Loucy (cell line): ENCODE measurements around the gene TBC1D3L.
"Not testable (repeated sequence)": the region's sequence is repeated elsewhere in the genome, so short reads cannot be mapped to it uniquely, and the experiment has no call there.

Experiments
- H2AFZ ChIP-seq: fragments of 200-600 bp; sonication (generic); 2 replicates; pipeline ENCODE4 v1.6.0; 2016; ENCODE audit warnings: antibody characterized with exemption, mild to moderate bottlenecking, low read length, moderate library complexity
- H3F3A ChIP-seq: fragments of 200-600 bp; 2 replicates; pipeline ENCODE4 v1.6.0; 2016; ENCODE audit warnings: antibody characterized with exemption, low read depth, mild to moderate bottlenecking
- H3K27me3 ChIP-seq: fragments of 200-600 bp; sonication (generic); 2 replicates; pipeline ENCODE4 v1.6.1; 2014; ENCODE audit warnings: low read length, mild to moderate bottlenecking; ENCODE audit not compliant: insufficient read depth, poor library complexity, severe bottlenecking
- H3K36me3 ChIP-seq: fragments of 200-600 bp; sonication (generic); 2 replicates; pipeline ENCODE4 v1.6.1; 2016; ENCODE audit warnings: low read length; ENCODE audit not compliant: insufficient read depth
- H3K4me1 ChIP-seq: fragments of 200-600 bp; sonication (generic); 2 replicates; pipeline ENCODE4 v1.5.1; 2014; ENCODE audit warnings: low read length, mild to moderate bottlenecking; ENCODE audit not compliant: insufficient read depth, poor library complexity, severe bottlenecking
- H3K4me2 ChIP-seq: fragments of 200-600 bp; sonication (generic); 2 replicates; pipeline ENCODE4 v1.6.0; 2014; ENCODE audit warnings: antibody characterized with exemption, low read length, low read depth, mild to moderate bottlenecking; ENCODE audit not compliant: poor library complexity, severe bottlenecking
- H3K4me3 ChIP-seq: fragments of 200-600 bp; sonication (generic); 2 replicates; pipeline ENCODE4 v1.5.1; 2014; ENCODE audit warnings: low read length, mild to moderate bottlenecking, mixed read lengths; ENCODE audit not compliant: poor library complexity, severe bottlenecking
- H3K79me2 ChIP-seq: fragments of 200-600 bp; sonication (generic); 2 replicates; pipeline ENCODE4 v1.6.1; 2014; ENCODE audit warnings: low read length; ENCODE audit not compliant: insufficient read depth
- H3K9ac ChIP-seq: fragments of 200-600 bp; sonication (generic); 2 replicates; pipeline ENCODE4 v1.6.0; 2014; ENCODE audit warnings: mild to moderate bottlenecking, low read depth, low read length, moderate library complexity; ENCODE audit not compliant: poor library complexity, severe bottlenecking
- H3K9me2 ChIP-seq: fragments of 200-600 bp; sonication (generic); replicated peaks from 2 replicates; pipeline ENCODE4 v1.6.1; 2016; ENCODE audit warnings: low read depth, low read length, mixed read lengths
- H3K9me3 ChIP-seq: fragments of 200-600 bp; sonication (generic); 2 replicates; pipeline ENCODE4 v1.6.1; 2014; ENCODE audit warnings: mild to moderate bottlenecking, antibody characterized with exemption, low read length, low read depth; ENCODE audit not compliant: insufficient read depth
- H4K20me1 ChIP-seq: fragments of 200-600 bp; sonication (generic); 2 replicates; pipeline ENCODE4 v1.6.0; 2014; ENCODE audit warnings: antibody characterized with exemption, low read length, mild to moderate bottlenecking; ENCODE audit not compliant: insufficient read depth, poor library complexity, severe bottlenecking

Gene TBC1D3L

DNA sequence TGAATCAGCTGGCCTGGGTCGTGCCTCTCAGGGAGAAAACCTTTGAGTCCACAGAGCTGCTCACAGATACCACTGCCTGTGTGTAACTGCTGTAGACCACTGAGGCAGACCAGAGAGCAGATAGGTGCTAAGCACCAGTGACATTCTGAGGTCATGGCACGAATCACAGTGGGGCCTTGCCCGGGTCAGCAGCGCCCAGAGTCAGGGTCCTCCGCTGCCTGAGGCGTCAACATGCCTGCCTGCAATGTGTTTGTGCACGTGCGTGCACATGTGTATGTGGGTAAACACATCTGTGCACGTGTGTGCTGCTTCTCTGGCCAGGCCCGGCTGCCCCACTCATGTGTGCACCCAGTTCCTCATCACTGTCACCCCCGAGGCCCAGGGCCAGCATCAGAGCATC, at the start of gene TBC1D3L:
TSS of gene TBC1D3L (minus strand) at position 101 of the 400 bp plus-strand sequence. CDS start 1,540 bp downstream, outside the sequence.
- not testable (repeated sequence) for H3F3A ChIP-seq, H4K20me1 ChIP-seq, H3K4me2 ChIP-seq, H2AFZ ChIP-seq, H3K9me3 ChIP-seq, H3K79me2 ChIP-seq, H3K4me1 ChIP-seq, H3K9ac ChIP-seq, H3K9me2 ChIP-seq, H3K27me3 ChIP-seq, H3K36me3 ChIP-seq, H3K4me3 ChIP-seq

DNA sequence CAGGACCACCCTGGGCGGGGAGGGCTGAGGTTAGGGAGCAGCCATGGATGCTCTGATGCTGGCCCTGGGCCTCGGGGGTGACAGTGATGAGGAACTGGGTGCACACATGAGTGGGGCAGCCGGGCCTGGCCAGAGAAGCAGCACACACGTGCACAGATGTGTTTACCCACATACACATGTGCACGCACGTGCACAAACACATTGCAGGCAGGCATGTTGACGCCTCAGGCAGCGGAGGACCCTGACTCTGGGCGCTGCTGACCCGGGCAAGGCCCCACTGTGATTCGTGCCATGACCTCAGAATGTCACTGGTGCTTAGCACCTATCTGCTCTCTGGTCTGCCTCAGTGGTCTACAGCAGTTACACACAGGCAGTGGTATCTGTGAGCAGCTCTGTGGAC, 14.8 kb upstream of the TBC1D3L start, which contains the start of gene TBC1D3D:
TSS of gene TBC1D3D (plus strand) at position 301 of the 400 bp plus-strand sequence. CDS start 1,585 bp downstream, outside the sequence.
- not testable (repeated sequence) for H3K9me3 ChIP-seq, H3F3A ChIP-seq, H2AFZ ChIP-seq, H3K36me3 ChIP-seq, H3K4me3 ChIP-seq, H3K79me2 ChIP-seq, H3K4me1 ChIP-seq, H3K27me3 ChIP-seq, H4K20me1 ChIP-seq, H3K4me2 ChIP-seq, H3K9me2 ChIP-seq, H3K9ac ChIP-seq
